COLO668 (cell line): ENCODE measurements around the gene UCN.
"Not testable (repeated sequence)": the region's sequence is repeated elsewhere in the genome, so short reads cannot be mapped to it uniquely, and the experiment has no call there.

ENCODE experiments used
- DNase-seq: peaks from one replicate; lab custom pipeline; 2025; ENCODE audit not compliant: unreplicated experiment; lab: John Stamatoyannopoulos, UW

The UCN gene

GRCh38 chr2:27315122-27315521 lies 6.9 kb upstream of the UCN start:
- no peak for DNase-seq

GRCh38 chr2:27314709-27315108 lies 6.5 kb upstream of the UCN start:
- DNase-seq, result no peak

GRCh38 chr2:27313882-27314645 lies 5.8 kb upstream of the UCN start:
- no peak for DNase-seq

- DNase-seq, result no peak
Measured at GRCh38 chr2:27312152-27312551, 3.9 kb upstream of the UCN start.

- DNase-seq, result no peak
Measured at GRCh38 chr2:27309651-27310050, 1.4 kb upstream of the UCN start.

GRCh38 chr2:27307545-27308358 lies 493 bp downstream of the UCN start:
- DNase-seq, result no peak

- no peak for DNase-seq
Measured at GRCh38 chr2:27307287-27307544, 1.0 kb downstream of the UCN start.

- DNase-seq, result no peak
Measured at GRCh38 chr2:27306573-27307286, 1.5 kb downstream of the UCN start.

GRCh38 chr2:27306136-27306535 lies 2.1 kb downstream of the UCN start:
- DNase-seq, result no peak

GRCh38 chr2:27305516-27305915 lies 2.7 kb downstream of the UCN start:
- no peak for DNase-seq

GRCh38 chr2:27304488-27305240 lies 3.6 kb downstream of the UCN start:
- DNase-seq, result no peak

GRCh38 chr2:27303093-27304025 lies 4.9 kb downstream of the UCN start:
- peak; percentile 24 for DNase-seq

- not testable (repeated sequence) for DNase-seq
Measured at GRCh38 chr2:27300606-27301005, 7.6 kb downstream of the UCN start.

- no peak for DNase-seq
Measured at GRCh38 chr2:27298391-27299080, 9.7 kb downstream of the UCN start.

- DNase-seq, result no peak
Measured at GRCh38 chr2:27297195-27297594, 11.1 kb downstream of the UCN start.

- no peak for DNase-seq
Measured at GRCh38 chr2:27296481-27296880, 11.8 kb downstream of the UCN start.

GRCh38 chr2:27294928-27295327 lies 13.3 kb downstream of the UCN start:
- DNase-seq, result no peak

- no peak for DNase-seq
Measured at GRCh38 chr2:27291865-27292264, 16.4 kb downstream of the UCN start.

- DNase-seq, result no peak
Measured at GRCh38 chr2:27290549-27290948, 17.7 kb downstream of the UCN start.

GRCh38 chr2:27288610-27289009 lies 19.6 kb downstream of the UCN start:
- no peak for DNase-seq
